ENCODE measurements around the gene IL2RA. TPM values are rescaled to one million over a fixed set of nuclear protein-coding genes. Genes with fewer than 3 reads are reported as not detected.

The IL2RA gene
- total and polyA plus RNA-seq, 9 of the 15 experiments (the other 6 are each of a cell fraction or from before 2014, with no cell fraction given), result 0.95 TPM; not detected in 8

GRCh38 chr10:6089334-6090219 is 27.4 kb upstream of the IL2RA start (continued):
- TF ChIP-seq UBTF (IDR thresholded peaks at IDR 0.05; ENCODE audit: borderline replicate concordance in 1 of 2, low read depth in 2 of 2, low read length in 2 of 2) (peak in 1 of 2 experiments; percentile 18; a peak in 1 of 4 replicates), RBBP5 (IDR thresholded peaks at IDR 0.05; ENCODE audit: borderline replicate concordance, insufficient read depth, low read length, poor library complexity, severe bottlenecking) (peak; percentile 73), NONO (IDR thresholded peaks at IDR 0.05; ENCODE audit: low read depth in 2 of 2, low read length in 1 of 2) (no peak), RFX7 (CRISPR knock-in tag; IDR thresholded peaks at IDR 0.05) (no peak), GABPA (tag; conservative IDR thresholded peaks at IDR 0.05; ENCODE audit: low read depth) (0 out of 2 replicates have a peak, but pooled peaks have one; percentile 17), HEY1 (CRISPR knock-in tag; IDR thresholded peaks at IDR 0.05; ENCODE audit: borderline replicate concordance) (no peak), ZFX (CRISPR knock-in tag; IDR thresholded peaks at IDR 0.05) (peak; percentile 7; the same call in 1 of the 2 replicates), MCM7 (IDR thresholded peaks at IDR 0.05) (no peak), ZBTB11 (CRISPR knock-in tag; IDR thresholded peaks at IDR 0.05) (peak in 1 of 3 experiments; percentile 50; a peak in 1 of 6 replicates), NR2C2 (CRISPR knock-in tag; IDR thresholded peaks at IDR 0.05) (0 out of 2 replicates have a peak, but pooled peaks have one; percentile 27), NR2C2 (tag; IDR thresholded peaks at IDR 0.05) (peak; percentile 64), MAFK (IDR thresholded peaks at IDR 0.05; ENCODE audit: low read length) (no peak)
- TF ChIP-seq, protein P1, sequence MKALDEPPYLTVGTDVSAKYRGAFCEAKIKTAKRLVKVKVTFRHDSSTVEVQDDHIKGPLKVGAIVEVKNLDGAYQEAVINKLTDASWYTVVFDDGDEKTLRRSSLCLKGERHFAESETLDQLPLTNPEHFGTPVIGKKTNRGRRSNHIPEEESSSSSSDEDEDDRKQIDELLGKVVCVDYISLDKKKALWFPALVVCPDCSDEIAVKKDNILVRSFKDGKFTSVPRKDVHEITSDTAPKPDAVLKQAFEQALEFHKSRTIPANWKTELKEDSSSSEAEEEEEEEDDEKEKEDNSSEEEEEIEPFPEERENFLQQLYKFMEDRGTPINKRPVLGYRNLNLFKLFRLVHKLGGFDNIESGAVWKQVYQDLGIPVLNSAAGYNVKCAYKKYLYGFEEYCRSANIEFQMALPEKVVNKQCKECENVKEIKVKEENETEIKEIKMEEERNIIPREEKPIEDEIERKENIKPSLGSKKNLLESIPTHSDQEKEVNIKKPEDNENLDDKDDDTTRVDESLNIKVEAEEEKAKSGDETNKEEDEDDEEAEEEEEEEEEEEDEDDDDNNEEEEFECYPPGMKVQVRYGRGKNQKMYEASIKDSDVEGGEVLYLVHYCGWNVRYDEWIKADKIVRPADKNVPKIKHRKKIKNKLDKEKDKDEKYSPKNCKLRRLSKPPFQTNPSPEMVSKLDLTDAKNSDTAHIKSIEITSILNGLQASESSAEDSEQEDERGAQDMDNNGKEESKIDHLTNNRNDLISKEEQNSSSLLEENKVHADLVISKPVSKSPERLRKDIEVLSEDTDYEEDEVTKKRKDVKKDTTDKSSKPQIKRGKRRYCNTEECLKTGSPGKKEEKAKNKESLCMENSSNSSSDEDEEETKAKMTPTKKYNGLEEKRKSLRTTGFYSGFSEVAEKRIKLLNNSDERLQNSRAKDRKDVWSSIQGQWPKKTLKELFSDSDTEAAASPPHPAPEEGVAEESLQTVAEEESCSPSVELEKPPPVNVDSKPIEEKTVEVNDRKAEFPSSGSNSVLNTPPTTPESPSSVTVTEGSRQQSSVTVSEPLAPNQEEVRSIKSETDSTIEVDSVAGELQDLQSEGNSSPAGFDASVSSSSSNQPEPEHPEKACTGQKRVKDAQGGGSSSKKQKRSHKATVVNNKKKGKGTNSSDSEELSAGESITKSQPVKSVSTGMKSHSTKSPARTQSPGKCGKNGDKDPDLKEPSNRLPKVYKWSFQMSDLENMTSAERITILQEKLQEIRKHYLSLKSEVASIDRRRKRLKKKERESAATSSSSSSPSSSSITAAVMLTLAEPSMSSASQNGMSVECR (CRISPR knock-in tag; IDR thresholded peaks at IDR 0.05), result 0 out of 2 replicates have a peak, but pooled peaks have one; percentile 7
